Neural crest cell (in vitro differentiated cells): ENCODE results near the gene GLS2. TPM values are rescaled to one million over a fixed set of nuclear protein-coding genes. Genes with fewer than 3 reads are reported as not detected.
"Not testable (repeated sequence)": the region's sequence is repeated elsewhere in the genome, so short reads cannot be mapped to it uniquely, and the experiment has no call there.

Experiments used
- DNase-seq: peaks from one replicate; pipeline ENCODE4 v3.0.0; 2021; ENCODE audit warnings: low read depth, mixed read lengths, low spot score
- H3K27ac Mint-ChIP-seq: one replicate; pipeline ENCODE4 v1.8.0; 2021; ENCODE audit warnings: mild to moderate bottlenecking, mixed read lengths; ENCODE audit not compliant: unreplicated experiment
- H3K27me3 Mint-ChIP-seq: 2 replicates; pipeline ENCODE4 v1.8.0; 2021; ENCODE audit warnings: low read depth, mild to moderate bottlenecking, mixed read lengths
- H3K36me3 Mint-ChIP-seq: 2 replicates; pipeline ENCODE4 v1.8.0; 2021; ENCODE audit warnings: low read depth, mild to moderate bottlenecking, mixed read lengths
- H3K4me1 Mint-ChIP-seq: 2 replicates; pipeline ENCODE4 v1.8.0; 2021; ENCODE audit warnings: mixed read lengths
- H3K4me3 Mint-ChIP-seq: one replicate; pipeline ENCODE4 v1.8.0; 2021; ENCODE audit warnings: mild to moderate bottlenecking, mixed read lengths
- H3K9me3 Mint-ChIP-seq: 2 replicates; pipeline ENCODE4 v1.8.0; 2021; ENCODE audit warnings: mixed read lengths
- total RNA-seq: library from RNA; stranded (reverse); gene quantifications from 2 replicates; pipeline ENCODE4 v1.2.1, GENCODE V29; 2021
- TF ChIP-seq, protein P1 (sequence below): fragments of 200-600 bp; sonication (generic); conservative IDR thresholded peaks from 2 replicates; pipeline ENCODE4 v1.5.0; 2021; ENCODE audit warnings: antibody characterized with exemption, mild to moderate bottlenecking

Gene GLS2
- total RNA-seq, 1 donor from 2014 or later = 0.35 TPM

DNA sequence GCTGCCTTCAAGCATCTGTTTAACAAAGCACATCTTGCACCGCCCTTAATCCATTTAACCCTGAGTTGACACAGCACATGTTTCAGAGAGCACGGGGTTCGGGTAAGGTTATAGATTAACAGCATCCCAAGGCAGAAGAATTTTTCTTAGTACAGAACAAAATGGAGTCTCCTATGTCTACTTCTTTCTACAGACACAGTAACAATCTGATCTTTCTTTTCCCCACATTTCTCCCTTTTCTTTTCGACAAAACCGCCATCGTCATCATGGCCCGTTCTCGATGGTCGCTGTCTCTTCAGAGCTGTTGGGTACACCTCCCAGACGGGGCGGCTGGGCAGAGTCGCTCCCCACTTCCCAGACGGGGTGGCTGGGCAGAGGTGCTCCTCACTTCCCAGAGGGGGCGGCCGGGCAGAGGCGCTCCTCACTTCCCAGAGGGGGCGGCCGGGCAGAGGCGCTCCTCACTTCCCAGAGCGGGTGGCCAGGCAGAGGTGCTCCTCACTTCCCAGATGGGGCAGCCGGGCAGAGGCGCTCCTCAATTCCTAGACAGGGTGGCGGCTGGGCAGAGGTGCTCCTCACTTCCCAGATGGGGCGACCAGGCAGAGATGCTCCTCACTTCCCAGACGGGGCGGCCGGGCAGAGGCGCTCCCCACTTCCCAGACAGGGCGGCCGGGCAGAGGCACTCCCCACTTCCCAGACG lies 5.6 kb upstream of the GLS2 start:
- H3K4me3 Mint-ChIP-seq, H3K27ac Mint-ChIP-seq, H3K4me1 Mint-ChIP-seq, DNase-seq, H3K9me3 Mint-ChIP-seq, H3K36me3 Mint-ChIP-seq: not testable (repeated sequence)
- H3K27me3 Mint-ChIP-seq = peaks cover 52% of the 10 kb centered on the region

- Mint-ChIP-seq H3K27ac (no peak overlapping the region), H3K36me3 (peaks cover 11% of the 10 kb centered on the region), H3K9me3 (peaks cover 5% of the 10 kb centered on the region), H3K27me3 (peaks cover 73% of the 10 kb centered on the region), H3K4me1 (peaks cover 13% of the 10 kb centered on the region), H3K4me3 (no peak overlapping the region)
- DNase-seq = no peak
- TF ChIP-seq, protein P1, sequence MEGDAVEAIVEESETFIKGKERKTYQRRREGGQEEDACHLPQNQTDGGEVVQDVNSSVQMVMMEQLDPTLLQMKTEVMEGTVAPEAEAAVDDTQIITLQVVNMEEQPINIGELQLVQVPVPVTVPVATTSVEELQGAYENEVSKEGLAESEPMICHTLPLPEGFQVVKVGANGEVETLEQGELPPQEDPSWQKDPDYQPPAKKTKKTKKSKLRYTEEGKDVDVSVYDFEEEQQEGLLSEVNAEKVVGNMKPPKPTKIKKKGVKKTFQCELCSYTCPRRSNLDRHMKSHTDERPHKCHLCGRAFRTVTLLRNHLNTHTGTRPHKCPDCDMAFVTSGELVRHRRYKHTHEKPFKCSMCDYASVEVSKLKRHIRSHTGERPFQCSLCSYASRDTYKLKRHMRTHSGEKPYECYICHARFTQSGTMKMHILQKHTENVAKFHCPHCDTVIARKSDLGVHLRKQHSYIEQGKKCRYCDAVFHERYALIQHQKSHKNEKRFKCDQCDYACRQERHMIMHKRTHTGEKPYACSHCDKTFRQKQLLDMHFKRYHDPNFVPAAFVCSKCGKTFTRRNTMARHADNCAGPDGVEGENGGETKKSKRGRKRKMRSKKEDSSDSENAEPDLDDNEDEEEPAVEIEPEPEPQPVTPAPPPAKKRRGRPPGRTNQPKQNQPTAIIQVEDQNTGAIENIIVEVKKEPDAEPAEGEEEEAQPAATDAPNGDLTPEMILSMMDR = no peak
These were observed 2.4 kb upstream of the GLS2 start for GRCh38 chr12:56490360-56490759.

- Mint-ChIP-seq H3K9me3 (peaks cover 5% of the 10 kb centered on the region), H3K4me3 (peak overlapping the region; percentile 78), H3K4me1 (peaks cover 13% of the 10 kb centered on the region), H3K27ac (no peak overlapping the region), H3K36me3 (peaks cover 8% of the 10 kb centered on the region), H3K27me3 (peaks cover 72% of the 10 kb centered on the region)
- DNase-seq = peak; percentile 20
- TF ChIP-seq, protein P1 = no peak
These were observed 417 bp downstream of the GLS2 start for GRCh38 chr12:56487448-56488040.

- Mint-ChIP-seq H3K27ac (no peak overlapping the region), H3K4me3 (peak overlapping the region; percentile 66), H3K27me3 (peaks cover 69% of the 10 kb centered on the region), H3K9me3 (peaks cover 5% of the 10 kb centered on the region), H3K36me3 (peaks cover 8% of the 10 kb centered on the region), H3K4me1 (peaks cover 13% of the 10 kb centered on the region)
- DNase-seq = no peak
- TF ChIP-seq, protein P1 = no peak
These were observed 1.3 kb downstream of the GLS2 start for GRCh38 chr12:56486694-56487093.

DNA sequence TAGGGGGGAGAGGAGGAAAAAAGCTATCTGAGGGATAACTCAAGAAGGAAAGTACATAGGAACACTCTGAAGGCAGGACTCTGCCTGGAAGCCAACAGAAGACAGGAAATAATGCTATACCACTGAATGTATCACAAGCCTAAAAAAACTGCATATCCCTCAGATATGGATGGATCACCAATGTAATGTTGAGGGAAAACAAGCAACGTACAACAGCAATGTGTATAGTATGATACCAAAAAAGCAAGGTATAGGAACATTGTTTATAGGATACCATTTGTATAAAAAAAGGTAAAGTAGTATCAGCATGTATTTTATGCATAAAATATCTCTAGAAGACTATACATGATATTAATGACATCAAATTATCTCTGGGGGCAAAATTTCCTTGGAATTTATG lies 3.4 kb downstream of the GLS2 start:
- TF ChIP-seq, protein P1 = no peak
- Mint-ChIP-seq H3K36me3 (peaks cover 8% of the 10 kb centered on the region), H3K27ac (no peak overlapping the region), H3K9me3 (peaks cover 5% of the 10 kb centered on the region), H3K27me3 (peaks cover 48% of the 10 kb centered on the region), H3K4me3 (no peak overlapping the region), H3K4me1 (peaks cover 13% of the 10 kb centered on the region)
- no peak for DNase-seq

DNA sequence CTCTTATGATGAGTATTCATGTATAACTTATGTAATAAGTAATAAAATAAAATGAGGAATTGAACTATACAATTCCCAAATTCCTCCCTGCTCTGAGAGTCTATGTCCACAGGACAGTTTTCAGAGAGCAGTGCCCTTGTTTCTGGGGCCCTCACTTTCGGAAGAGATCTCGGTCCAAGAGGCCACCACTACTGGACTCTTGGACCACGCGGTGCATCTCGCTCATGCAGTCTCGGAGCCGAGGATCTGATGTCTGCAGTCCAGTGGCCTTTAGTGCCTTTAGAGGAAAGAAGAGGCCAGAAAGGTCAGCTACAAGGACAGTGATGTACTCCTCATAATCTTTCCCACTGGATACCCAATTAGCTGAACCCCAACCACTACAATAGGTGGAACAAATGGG lies 8.3 kb downstream of the GLS2 start:
- H3K27me3 Mint-ChIP-seq = peaks cover 6% of the 10 kb centered on the region
- H3K9me3 Mint-ChIP-seq = no peaks in the 10 kb centered on the region
- no peak overlapping the region for H3K27ac Mint-ChIP-seq
- TF ChIP-seq, protein P1 = no peak
- no peak for DNase-seq
- H3K4me3 Mint-ChIP-seq = no peak overlapping the region
- H3K4me1 Mint-ChIP-seq = no peaks in the 10 kb centered on the region
- no peaks in the 10 kb centered on the region for H3K36me3 Mint-ChIP-seq
